22Rv1 (cell line): ENCODE data around the gene IRGC.

Experiments
- H3K27ac ChIP-seq: fragments of 450-650 bp; 2 replicates; pipeline ENCODE4 v1.5.1; 2017
- CTCF ChIP-seq: fragments of 450-650 bp; IDR thresholded peaks from 2 replicates; pipeline ENCODE4 v1.5.1; 2017; ENCODE audit warnings: mild to moderate bottlenecking
- ZFX ChIP-seq: fragments of 450-650 bp; IDR thresholded peaks from 2 replicates; pipeline ENCODE4 v1.6.1; 2017; ENCODE audit warnings: antibody characterized with exemption, borderline replicate concordance

The IRGC gene

DNA sequence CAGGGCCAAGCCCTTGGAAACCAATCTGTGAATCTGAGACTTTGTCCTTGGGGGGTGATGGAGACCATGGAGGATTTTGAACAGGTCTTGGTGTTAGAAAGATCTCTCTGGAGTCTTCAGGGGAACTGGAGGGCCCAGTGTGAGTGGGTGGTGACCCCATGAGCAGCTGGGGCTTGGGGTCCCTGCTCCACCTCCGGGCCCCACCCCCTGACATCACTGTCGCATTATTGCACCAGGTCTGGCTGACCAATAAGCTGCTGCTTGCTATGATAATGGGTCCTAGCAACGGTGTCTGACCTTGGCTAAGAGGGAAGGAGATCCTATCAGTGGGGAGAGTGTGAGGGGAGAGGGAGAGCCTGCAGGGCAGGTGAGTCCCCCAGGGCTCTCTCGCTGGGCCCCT is at the start of gene IRGC:
Gene IRGC, plus strand, starts transcription at position 301 of the 400 bp plus-strand sequence. CDS start 2,483 bp downstream, outside the sequence.
- TF ChIP-seq ZFX = no peak
- TF ChIP-seq CTCF = no peak
- H3K27ac ChIP-seq = no peak within 1 kb of the TSS

- TF ChIP-seq CTCF (no peak), ZFX (no peak)
These were observed 48.6 kb upstream of the IRGC start for GRCh38 chr19:43667126-43667875.

DNA sequence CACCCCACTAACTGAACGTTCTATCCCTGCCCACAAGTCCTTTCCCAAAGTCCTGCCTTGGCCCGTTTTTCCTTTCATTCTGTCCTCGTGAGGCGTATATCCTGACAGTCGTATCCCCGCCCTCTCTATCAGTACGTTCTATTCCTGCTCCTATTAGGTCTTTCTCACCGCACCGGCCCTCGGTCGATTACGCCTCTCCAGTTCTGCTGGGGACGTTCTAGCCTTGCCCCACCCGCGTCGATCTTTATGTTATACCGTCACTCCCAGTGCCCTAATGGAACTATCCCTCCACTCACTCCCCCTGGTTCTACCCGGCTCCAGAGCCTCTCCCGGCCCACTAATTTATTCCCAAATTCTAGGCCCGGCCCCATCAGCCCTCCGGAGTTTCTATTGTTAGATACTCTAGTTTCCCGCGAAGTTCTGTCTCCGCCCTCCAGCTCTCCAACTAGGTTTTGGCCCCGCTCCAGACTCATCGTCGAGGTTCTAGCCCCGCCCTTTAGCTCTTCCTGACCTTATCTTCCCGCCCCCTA is 47.9 kb upstream of the IRGC start:
- no peak for TF ChIP-seq ZFX
- TF ChIP-seq CTCF = no peak
- peak overlapping the region; percentile 86 for H3K27ac ChIP-seq

More at GRCh38 chr19:43667126-43667875, 48.6 kb upstream of the IRGC start:
- H3K27ac ChIP-seq = peak overlapping the region; percentile 86

DNA sequence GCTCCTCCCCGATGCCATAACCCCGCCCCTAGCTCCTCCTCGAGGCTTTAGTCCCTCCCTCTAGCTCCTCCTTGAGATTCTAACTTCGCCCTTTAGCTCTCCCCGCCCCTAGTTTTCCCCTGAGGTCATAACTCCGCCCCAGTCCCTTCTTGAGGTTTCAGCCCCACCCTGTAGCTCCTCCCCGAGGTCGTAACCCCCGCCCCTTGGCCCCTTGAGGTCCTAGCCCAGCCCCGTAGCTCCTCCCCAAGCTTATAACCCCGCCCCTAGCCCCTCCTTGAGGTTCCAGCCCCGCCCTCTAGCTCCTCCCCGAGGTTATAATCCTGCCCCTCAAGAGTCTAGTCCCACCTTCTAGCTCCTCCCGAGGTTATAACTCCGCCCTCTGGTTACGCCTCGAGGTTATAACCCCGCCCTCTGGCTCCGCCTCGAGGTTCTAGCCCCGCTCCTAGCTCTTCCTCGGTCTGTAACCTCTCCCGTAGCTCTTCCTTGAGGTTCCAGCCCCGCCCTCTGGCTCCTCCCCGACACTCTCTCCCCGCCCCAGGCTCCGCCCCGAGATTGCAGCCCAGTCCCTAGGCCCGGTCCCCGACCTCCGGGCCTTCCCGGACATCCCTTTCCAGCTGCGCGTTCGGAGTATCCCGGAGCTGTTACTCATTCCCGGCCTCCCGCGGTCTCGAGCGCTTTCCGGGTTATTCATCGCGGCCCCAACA is 47.3 kb upstream of the IRGC start:
- no peak for TF ChIP-seq CTCF
- TF ChIP-seq ZFX = no peak
- peak overlapping the region; percentile 86 for H3K27ac ChIP-seq

DNA sequence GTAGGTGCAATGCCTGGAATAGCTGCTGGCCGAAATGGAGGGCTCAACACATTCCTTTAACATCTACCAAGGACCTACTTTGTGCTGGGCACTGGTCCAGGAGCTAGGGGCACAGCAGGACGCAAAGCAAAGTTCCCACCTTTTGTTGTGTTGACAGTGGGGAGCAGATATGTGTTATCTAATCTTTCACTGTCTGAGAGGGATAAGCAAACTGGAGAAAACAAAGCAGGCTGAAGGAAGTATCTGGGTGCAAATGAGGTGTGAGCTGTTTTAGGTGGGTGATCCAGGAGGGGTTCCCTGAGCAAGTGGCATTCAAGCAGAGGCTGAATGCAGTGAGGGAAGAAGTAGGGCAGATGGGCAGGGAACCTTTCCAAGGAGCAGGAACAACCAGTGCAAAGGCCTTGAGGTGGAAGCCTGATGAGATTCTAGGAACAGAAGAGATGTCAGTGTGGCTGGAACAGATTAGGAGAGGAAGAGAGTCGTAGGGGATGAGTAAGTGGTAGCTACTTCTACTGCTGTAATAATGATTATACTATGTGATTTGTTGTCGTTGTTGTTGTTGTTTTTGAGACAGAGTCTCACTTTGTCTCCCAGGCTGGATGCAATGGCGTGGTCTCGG is 43.7 kb upstream of the IRGC start:
- TF ChIP-seq ZFX = no peak
- no peak for TF ChIP-seq CTCF
- H3K27ac ChIP-seq = no peak overlapping the region

DNA sequence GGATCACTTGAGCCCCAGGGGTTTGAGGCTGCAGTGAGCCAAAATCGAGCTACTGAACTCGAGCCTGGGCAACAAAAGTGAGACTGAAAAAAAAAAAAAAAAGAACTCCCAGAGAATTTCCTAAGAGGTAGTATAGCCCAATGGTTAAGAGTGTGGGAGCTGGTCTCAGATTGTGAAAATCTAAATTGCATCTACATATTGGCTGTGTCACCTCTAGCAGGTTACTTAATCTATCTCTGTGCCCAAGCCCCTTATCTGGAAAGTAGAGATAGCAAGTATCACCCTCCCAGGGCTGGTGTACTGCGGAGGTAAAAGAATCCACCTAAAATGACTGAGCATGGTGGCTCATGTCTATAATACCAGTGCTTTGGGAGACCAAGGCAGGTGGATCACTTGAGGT is 42.2 kb upstream of the IRGC start:
- no peak overlapping the region for H3K27ac ChIP-seq
- TF ChIP-seq CTCF (no peak), ZFX (no peak)
